K562 (cell line): Measurements from ENCODE around the gene MPPED1.

Experiments
- BCOR ChIP-seq: fragments of 450-650 bp; IDR thresholded peaks from 2 replicates; pipeline ENCODE4 v1.6.1; 2016
- ETS2 ChIP-seq: IDR thresholded peaks from 2 replicates; pipeline ENCODE4 v1.6.1; 2016; ENCODE audit warnings: borderline replicate concordance, missing genetic modification characterization, mild to moderate bottlenecking, moderate library complexity, missing compliant biosample characterization; ENCODE audit not compliant: poor library complexity, severe bottlenecking
- PCBP2 ChIP-seq: fragments of 200-400 bp; formaldehyde crosslinking; IDR thresholded peaks from 2 replicates; pipeline ENCODE4 v1.6.1; 2018; ENCODE audit warnings: low read length, low read depth, mild to moderate bottlenecking, moderate library complexity; ENCODE audit not compliant: poor library complexity, severe bottlenecking
- RAD51 ChIP-seq: fragments of 450-650 bp; IDR thresholded peaks from 2 replicates; pipeline ENCODE4 v1.7.1; 2016; ENCODE audit warnings: low read depth, mild to moderate bottlenecking, borderline replicate concordance
- TAF1 ChIP-seq: IDR thresholded peaks from 2 replicates; pipeline ENCODE4 v1.6.1; 2011; ENCODE audit warnings: mild to moderate bottlenecking, low read length, moderate library complexity; ENCODE audit not compliant: insufficient read depth, control insufficient read depth, severe bottlenecking; ENCODE audit errors: extremely low read depth
- USF2 ChIP-seq: sonication (generic); formaldehyde crosslinking; IDR thresholded peaks from 2 replicates; pipeline ENCODE4 v1.5.0; 2020; ENCODE audit warnings: missing genetic modification reagents
- ZNF121 ChIP-seq: sonication (generic); formaldehyde crosslinking; conservative IDR thresholded peaks from 2 replicates; pipeline ENCODE4 v1.8.0; 2022; ENCODE audit warnings: missing genetic modification reagents
- ZZZ3 ChIP-seq: fragments of 450-650 bp; IDR thresholded peaks from 2 replicates; pipeline ENCODE4 v1.6.1; 2016; ENCODE audit warnings: antibody characterized with exemption, mild to moderate bottlenecking, moderate library complexity

DNA sequence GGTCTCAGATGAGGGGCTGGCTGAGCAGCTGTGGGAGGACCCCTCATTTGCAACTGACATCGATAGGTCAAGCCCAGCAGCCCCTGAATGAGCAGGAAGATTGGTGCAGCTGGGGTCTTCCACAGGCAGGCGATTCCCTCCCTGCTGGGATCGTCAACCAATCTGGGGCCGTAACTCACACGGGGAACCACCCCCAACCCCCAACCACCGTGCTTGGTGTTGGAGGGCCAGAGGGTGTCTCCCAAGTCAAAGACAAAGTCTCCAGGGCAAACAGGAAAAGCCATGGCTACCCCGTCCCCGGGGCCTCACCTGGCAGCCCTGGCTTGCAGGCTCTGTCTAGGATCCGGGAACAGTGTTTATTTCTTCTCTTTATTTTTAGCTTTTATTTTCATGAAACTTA lies 41.8 kb upstream of the MPPED1 start:
- TF ChIP-seq ZZZ3 (no peak), BCOR (no peak), ZNF121 (CRISPR knock-in tag) (no peak), RAD51 (no peak), USF2 (CRISPR knock-in tag) (no peak), PCBP2 (no peak), ETS2 (tag) (no peak), TAF1 (no peak)
